KMS-11 (cell line): Measurements from ENCODE around the gene GPBP1.

Experiments
- H2AFZ ChIP-seq: fragments of 200-600 bp; sonication (generic); 2 replicates; pipeline ENCODE4 v1.6.1; 2016; ENCODE audit warnings: antibody characterized with exemption, mixed run types, low read depth
- H3K27ac ChIP-seq: fragments of 200-600 bp; sonication (generic); 2 replicates; pipeline ENCODE4 v1.6.1; 2016; ENCODE audit warnings: mild to moderate bottlenecking, mixed run types
- H3K27me3 ChIP-seq: fragments of 200-600 bp; sonication (generic); 2 replicates; pipeline ENCODE4 v1.6.1; 2017; ENCODE audit warnings: mild to moderate bottlenecking, low read depth, mixed run types, moderate library complexity; ENCODE audit not compliant: insufficient read depth
- H3K36me3 ChIP-seq: fragments of 200-600 bp; sonication (generic); 2 replicates; pipeline ENCODE4 v1.6.1; 2017; ENCODE audit warnings: mild to moderate bottlenecking, mixed run types; ENCODE audit not compliant: insufficient read depth
- H3K4me1 ChIP-seq: fragments of 200-600 bp; sonication (generic); 2 replicates; pipeline ENCODE4 v1.6.1; 2016; ENCODE audit warnings: mild to moderate bottlenecking, low read depth, mixed run types; ENCODE audit not compliant: poor library complexity, severe bottlenecking
- H3K4me2 ChIP-seq: fragments of 200-600 bp; sonication (generic); 2 replicates; pipeline ENCODE4 v1.7.0; 2016; ENCODE audit warnings: mild to moderate bottlenecking, mixed run types
- H3K4me3 ChIP-seq: fragments of 200-600 bp; sonication (generic); IDR thresholded peaks from 2 replicates; pipeline ENCODE4 v1.6.1; 2017; ENCODE audit warnings: low read depth, low read length, mixed read lengths; ENCODE audit not compliant: insufficient read depth
- H3K79me2 ChIP-seq: fragments of 200-600 bp; sonication (generic); 2 replicates; pipeline ENCODE4 v1.6.1; 2016; ENCODE audit warnings: low read depth, mixed run types; ENCODE audit not compliant: insufficient read depth
- H3K9ac ChIP-seq: fragments of 200-600 bp; sonication (generic); 2 replicates; pipeline ENCODE4 v1.6.1; 2016; ENCODE audit warnings: mild to moderate bottlenecking, mixed run types
- H4K20me1 ChIP-seq: fragments of 200-600 bp; sonication (generic); 2 replicates; pipeline ENCODE4 v1.6.1; 2016; ENCODE audit warnings: mild to moderate bottlenecking, mixed run types; ENCODE audit not compliant: insufficient read depth
- TF ChIP-seq, protein P1 (sequence below): fragments of 200-600 bp; sonication (generic); conservative IDR thresholded peaks from 2 replicates; pipeline ENCODE4 v1.6.1; 2017; ENCODE audit warnings: low read depth, mild to moderate bottlenecking, antibody characterized with exemption, low read length, moderate library complexity, mixed read lengths

Gene GPBP1

DNA sequence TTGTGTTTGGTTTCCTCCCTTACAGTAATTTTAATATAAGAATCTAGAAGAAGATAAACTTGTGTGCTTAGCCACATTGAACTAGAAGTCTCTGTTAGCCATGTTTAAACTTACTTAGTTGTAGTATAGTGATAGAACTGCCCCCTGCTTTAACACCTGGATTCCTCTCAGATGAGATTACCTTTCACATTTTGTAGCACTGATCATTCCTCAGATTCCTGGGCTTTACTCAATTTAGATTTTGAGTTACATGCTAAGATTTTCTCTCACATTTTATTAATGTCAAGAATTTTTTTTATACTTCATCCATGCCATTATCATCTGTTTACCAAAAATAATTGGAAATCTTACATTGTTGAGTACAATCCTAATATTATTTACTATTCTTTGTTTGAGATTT is 70.5 kb downstream of the GPBP1 start:
- Histone ChIP-seq H3K79me2 (no peaks in the 10 kb centered on the region), H3K4me3 (no peak overlapping the region), H2AFZ (no peak overlapping the region), H4K20me1 (no peaks in the 10 kb centered on the region), H3K27ac (no peak overlapping the region), H3K4me2 (no peak overlapping the region), H3K9ac (no peak overlapping the region), H3K4me1 (peaks cover 28% of the 10 kb centered on the region), H3K36me3 (peaks cover 4% of the 10 kb centered on the region; the same call in 1 of the 2 replicates), H3K27me3 (no peaks in the 10 kb centered on the region)
- TF ChIP-seq, protein P1, sequence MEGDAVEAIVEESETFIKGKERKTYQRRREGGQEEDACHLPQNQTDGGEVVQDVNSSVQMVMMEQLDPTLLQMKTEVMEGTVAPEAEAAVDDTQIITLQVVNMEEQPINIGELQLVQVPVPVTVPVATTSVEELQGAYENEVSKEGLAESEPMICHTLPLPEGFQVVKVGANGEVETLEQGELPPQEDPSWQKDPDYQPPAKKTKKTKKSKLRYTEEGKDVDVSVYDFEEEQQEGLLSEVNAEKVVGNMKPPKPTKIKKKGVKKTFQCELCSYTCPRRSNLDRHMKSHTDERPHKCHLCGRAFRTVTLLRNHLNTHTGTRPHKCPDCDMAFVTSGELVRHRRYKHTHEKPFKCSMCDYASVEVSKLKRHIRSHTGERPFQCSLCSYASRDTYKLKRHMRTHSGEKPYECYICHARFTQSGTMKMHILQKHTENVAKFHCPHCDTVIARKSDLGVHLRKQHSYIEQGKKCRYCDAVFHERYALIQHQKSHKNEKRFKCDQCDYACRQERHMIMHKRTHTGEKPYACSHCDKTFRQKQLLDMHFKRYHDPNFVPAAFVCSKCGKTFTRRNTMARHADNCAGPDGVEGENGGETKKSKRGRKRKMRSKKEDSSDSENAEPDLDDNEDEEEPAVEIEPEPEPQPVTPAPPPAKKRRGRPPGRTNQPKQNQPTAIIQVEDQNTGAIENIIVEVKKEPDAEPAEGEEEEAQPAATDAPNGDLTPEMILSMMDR = no peak

DNA sequence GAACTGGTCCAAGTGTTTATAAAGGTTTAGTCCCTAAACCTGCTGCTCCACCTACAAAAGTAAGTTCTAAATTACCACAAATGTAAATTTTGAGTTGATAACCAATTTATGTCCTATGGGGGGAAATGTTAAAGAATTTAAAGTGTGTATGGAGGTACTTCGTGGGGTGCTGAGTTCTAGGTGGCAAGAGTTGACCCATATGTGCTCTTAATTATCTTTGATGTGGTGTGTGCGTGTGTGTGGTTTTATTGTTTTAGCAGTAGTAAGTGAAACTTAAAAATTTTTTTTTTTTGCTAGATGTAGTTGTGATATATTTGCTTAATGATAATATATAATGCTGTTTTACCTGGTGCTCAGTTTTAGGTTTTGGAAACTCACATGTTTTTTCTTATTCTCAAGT is 72.6 kb downstream of the GPBP1 start:
- Histone ChIP-seq H2AFZ (no peak overlapping the region), H3K4me1 (peaks cover 28% of the 10 kb centered on the region), H3K27ac (no peak overlapping the region), H3K79me2 (peaks cover 1% of the 10 kb centered on the region; the same call in 1 of the 2 replicates), H4K20me1 (no peaks in the 10 kb centered on the region), H3K9ac (no peak overlapping the region), H3K36me3 (peaks cover 8% of the 10 kb centered on the region; the same call in 1 of the 2 replicates), H3K4me2 (no peak overlapping the region), H3K27me3 (no peaks in the 10 kb centered on the region), H3K4me3 (no peak overlapping the region)
- TF ChIP-seq, protein P1 = no peak

DNA sequence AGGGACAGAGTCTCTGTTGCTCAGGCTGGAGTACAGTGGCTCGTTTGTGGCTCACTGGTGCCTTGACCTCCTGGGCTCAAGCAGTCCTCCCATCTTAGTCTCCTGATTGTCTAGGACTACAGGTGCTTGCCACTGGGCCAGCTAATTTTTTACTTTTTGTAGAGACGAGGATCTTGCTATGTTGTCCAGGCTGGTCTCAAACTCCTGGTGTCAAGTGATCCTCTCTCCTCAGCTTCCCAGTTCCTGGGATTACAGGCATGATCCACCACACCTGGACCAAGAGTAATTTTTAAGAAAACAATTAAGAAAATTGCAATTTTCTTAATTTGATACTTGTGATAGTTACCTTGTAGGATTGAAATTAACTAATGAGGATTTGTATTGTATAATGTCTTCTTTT is 73.9 kb downstream of the GPBP1 start:
- no peak overlapping the region for H2AFZ ChIP-seq
- peaks cover 9% of the 10 kb centered on the region; the same call in 1 of the 2 replicates for H3K79me2 ChIP-seq
- TF ChIP-seq, protein P1 = no peak
- no peak overlapping the region for H3K27ac ChIP-seq
- peaks cover 15% of the 10 kb centered on the region for H3K4me1 ChIP-seq
- H3K4me2 ChIP-seq = no peak overlapping the region
- H3K27me3 ChIP-seq = no peaks in the 10 kb centered on the region
- peaks cover 8% of the 10 kb centered on the region; the same call in 1 of the 2 replicates for H3K36me3 ChIP-seq
- H4K20me1 ChIP-seq = no peaks in the 10 kb centered on the region
- H3K4me3 ChIP-seq = no peak overlapping the region
- no peak overlapping the region for H3K9ac ChIP-seq

DNA sequence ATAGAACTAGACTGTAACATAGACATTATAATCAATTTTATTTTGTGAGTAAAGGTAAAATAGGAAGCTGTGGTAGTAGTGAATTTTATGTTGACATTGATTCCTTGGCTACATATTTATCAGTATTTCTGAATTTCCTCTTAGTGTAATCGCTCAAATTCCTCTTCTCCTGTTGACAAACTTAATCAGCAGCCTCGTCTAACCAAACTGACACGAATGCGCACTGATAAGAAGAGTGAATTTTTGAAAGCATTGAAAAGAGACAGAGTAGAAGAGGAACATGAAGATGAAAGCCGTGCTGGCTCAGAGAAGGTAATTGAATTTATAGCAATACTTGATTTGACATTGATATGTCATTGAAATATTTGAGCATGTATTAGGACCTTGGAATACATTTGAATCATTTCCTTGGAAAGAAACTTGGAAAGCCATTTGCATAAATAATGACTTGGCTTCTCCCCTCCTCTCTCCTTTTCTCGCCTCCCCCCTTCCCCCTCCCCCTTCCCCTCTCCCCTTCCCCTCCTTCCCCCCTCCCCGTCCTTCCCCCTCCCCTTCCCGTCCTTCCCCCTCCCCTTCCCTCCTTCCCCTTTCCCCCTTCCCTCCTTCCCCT is 75.5 kb downstream of the GPBP1 start:
- TF ChIP-seq, protein P1 = no peak
- H3K4me1 ChIP-seq = no peaks in the 10 kb centered on the region
- H3K79me2 ChIP-seq = peaks cover 19% of the 10 kb centered on the region; the same call in 1 of the 2 replicates
- peaks cover 8% of the 10 kb centered on the region; the same call in 1 of the 2 replicates for H3K36me3 ChIP-seq
- no peak overlapping the region for H3K9ac ChIP-seq
- H3K27ac ChIP-seq = peak overlapping the region; percentile 21; the same call in 1 of the 2 replicates
- H2AFZ ChIP-seq = no peak overlapping the region
- no peak overlapping the region for H3K4me3 ChIP-seq
- no peaks in the 10 kb centered on the region for H4K20me1 ChIP-seq
- H3K4me2 ChIP-seq = no peak overlapping the region
- no peaks in the 10 kb centered on the region for H3K27me3 ChIP-seq
